GM12878 (cell line): ENCODE data around the gene BMAL1. TPM values are rescaled to one million over a fixed set of nuclear protein-coding genes. Genes with fewer than 3 reads are reported as not detected.

Source experiments
- ATAC-seq: fragments of 200-7000 bp; cut with Tn5 transposase; 3 replicates; pipeline ENCODE4 v1.9.1; 2020; ENCODE audit warnings: mild to moderate bottlenecking, moderate library complexity
- BruUV-seq: library from RNA; stranded (reverse); fragments of 400-500 nt; replicated peaks from 2 replicates; lab custom pipeline; 2021; lab: Mats Ljungman, UMichigan
- CTCF ChIA-PET: fragments of 300-600 bp; sonication (Branson Sonifier 250); formaldehyde crosslinking; extraction: SDS; loops from one replicate; lab custom pipeline; 2021; ENCODE audit warnings: inconsistent platforms; lab: Yijun Ruan, JAX
- POLR2A ChIA-PET: fragments of 350-600 bp; formaldehyde crosslinking; extraction: SDS; loops from one replicate; lab custom pipeline; 2021; ENCODE audit warnings: inconsistent platforms; lab: Charles Lee
- RAD21 ChIA-PET: fragments of 300-600 bp; sonication (Branson Sonifier 250); formaldehyde crosslinking; loops from one replicate; lab custom pipeline; 2023; ENCODE audit warnings: antibody characterized with exemption; ENCODE audit not compliant: unreplicated experiment; lab: Charles Lee
- SMC1A ChIA-PET: fragments of 300-600 bp; sonication (Branson Sonifier 250); formaldehyde crosslinking; loops from one replicate; lab custom pipeline; 2023; ENCODE audit not compliant: unreplicated experiment, uncharacterized antibody; lab: Charles Lee
- DNase-seq: peaks from one replicate; pipeline ENCODE4 v3.0.0-alpha.2; 2011; ENCODE audit warnings: low read depth, low spot score
- FAIRE-seq: peaks from 3 replicates; lab custom pipeline; 2011; peaks lifted over from hg19 to GRCh38; lab: Jason Lieb, UNC
- H2AFZ ChIP-seq: 2 replicates; pipeline ENCODE4 v1.6.0; 2011; ENCODE audit warnings: low read depth, low read length, control low read depth; ENCODE audit not compliant: control insufficient read depth
- H3K27ac ChIP-seq: 2 replicates; pipeline ENCODE4 v1.5.1; 2011; ENCODE audit warnings: control low read depth; ENCODE audit not compliant: control insufficient read depth, insufficient read depth
- H3K27me3 ChIP-seq, 2 experiments: replicated peaks in 1 of 2; 2 replicates each; pipeline versions ENCODE4 v1.6.0 to v1.6.1; 2011; ENCODE audit warnings: low read length in 1 of 2; ENCODE audit not compliant: control insufficient read depth in 2 of 2, insufficient read depth in 2 of 2
- H3K36me3 ChIP-seq, 2 experiments: 2 replicates each; pipeline ENCODE4 v1.5.1; 2011; ENCODE audit warnings: low read length in 1 of 2; ENCODE audit not compliant: control insufficient read depth in 2 of 2, insufficient read depth in 2 of 2
- H3K4me1 ChIP-seq: 2 replicates; pipeline ENCODE4 v1.6.1; 2011; ENCODE audit warnings: mild to moderate bottlenecking, low read length, moderate library complexity, mixed read lengths; ENCODE audit not compliant: control insufficient read depth, insufficient read depth
- H3K4me2 ChIP-seq: 2 replicates; pipeline ENCODE4 v1.6.0; 2011; ENCODE audit warnings: control low read depth; ENCODE audit not compliant: control insufficient read depth, insufficient read depth
- H3K4me3 ChIP-seq: fragments of 200-600 bp; sonication (generic); 2 replicates; pipeline ENCODE4 v1.5.1; 2016
- H3K79me2 ChIP-seq: 2 replicates; pipeline ENCODE4 v1.6.0; 2011; ENCODE audit warnings: low read length; ENCODE audit not compliant: control insufficient read depth, insufficient read depth
- H3K9ac ChIP-seq: 2 replicates; pipeline ENCODE4 v1.8.0; 2011; ENCODE audit warnings: low read length, control low read depth, mixed read lengths; ENCODE audit not compliant: control insufficient read depth, insufficient read depth
- H3K9me3 ChIP-seq: replicated peaks from 3 replicates; pipeline ENCODE4 v1.5.1; 2011; ENCODE audit warnings: mild to moderate bottlenecking, low read length; ENCODE audit not compliant: control insufficient read depth, insufficient read depth
- H4K20me1 ChIP-seq: 2 replicates; pipeline ENCODE4 v1.6.0; 2011; ENCODE audit not compliant: control insufficient read depth, insufficient read depth
- BCLAF1 ChIP-seq: fragments of 450-650 bp; IDR thresholded peaks from 2 replicates; pipeline ENCODE4 v1.6.1; 2017; ENCODE audit warnings: antibody characterized with exemption, mild to moderate bottlenecking, moderate library complexity
- HDAC6 ChIP-seq: fragments of 200-600 bp; sonication (generic); IDR thresholded peaks from one replicate; pipeline ENCODE4 v1.8.0; 2017; ENCODE audit warnings: antibody characterized with exemption; ENCODE audit not compliant: unreplicated experiment
- KDM1A ChIP-seq: fragments of 200-600 bp; sonication (generic); IDR thresholded peaks from 2 replicates; pipeline ENCODE4 v1.6.1; 2016; ENCODE audit warnings: borderline replicate concordance
- NR2C1 ChIP-seq: fragments of 450-650 bp; IDR thresholded peaks from 2 replicates; pipeline ENCODE4 v1.6.1; 2017; ENCODE audit warnings: antibody characterized with exemption, mild to moderate bottlenecking, moderate library complexity
- RAD21 ChIP-seq: IDR thresholded peaks from 2 replicates; pipeline ENCODE4 v1.6.1; 2011; ENCODE audit warnings: mild to moderate bottlenecking, low read depth, low read length, moderate library complexity; ENCODE audit not compliant: insufficient read depth
- SKIL ChIP-seq: fragments of 450-650 bp; IDR thresholded peaks from 2 replicates; pipeline ENCODE4 v1.6.1; 2017; ENCODE audit warnings: mild to moderate bottlenecking, low read depth, inconsistent platforms; ENCODE audit not compliant: poor library complexity, severe bottlenecking
- SMC3 ChIP-seq: IDR thresholded peaks from 2 replicates; pipeline ENCODE4 v1.6.1; 2011; ENCODE audit warnings: low read length, improper control_type of control experiment, borderline replicate concordance
- in situ Hi-C: fragments of 300-500 bp; cut with MboI; formaldehyde crosslinking; loops from 9 replicates; pipeline ENCODE4 v1.14.3; 2018; ENCODE audit warnings: mixed read lengths
- intact Hi-C: fragments of 100-400 bp; cut with micrococcal nuclease; formaldehyde crosslinking; loops from one replicate; pipeline ENCODE4 v1.14.2; 2022; ENCODE audit not compliant: unreplicated experiment
- polyA plus RNA-seq, 11 experiments: library from polyadenylated mRNA; depleted of rRNA in 4 of 11; unstranded in 6 of 11; stranded (reverse) in 5 of 11; fragments of >200 nt; fragmentation: Nextera tagmentation in 4 of 11; fragmentation: Illumina TruSeq in 1 of 11; extraction: Ambion mirVana in 4 of 11; extraction: Trizol in 1 of 11; gene quantifications; 1 replicate in 1 of 11; 2 replicates in 10 of 11; pipeline versions ENCODE4 v1.2.1 to v1.2.3, GENCODE V29; 2011 to 2016; ENCODE audit warnings: inconsistent platforms in 2 of 11, missing spikeins in 2 of 11, low read depth in 1 of 11
- total RNA-seq, 4 experiments: library from RNA; depleted of rRNA in 3 of 4; stranded (reverse); fragments of >200 nt in 3 of 4; fragmentation: Illumina TruSeq in 1 of 4; extraction: Trizol in 1 of 4; gene quantifications; 2 replicates each; pipeline versions ENCODE4 v1.2.1 to v1.2.3, GENCODE V29; 2013 to 2021

BMAL1 gene
- total and polyA plus RNA-seq, 10 of the 15 experiments (the other 5 are each of a cell fraction or from before 2014, with no cell fraction given): 3.5 to 40.6 (median 13.6) TPM

DNA sequence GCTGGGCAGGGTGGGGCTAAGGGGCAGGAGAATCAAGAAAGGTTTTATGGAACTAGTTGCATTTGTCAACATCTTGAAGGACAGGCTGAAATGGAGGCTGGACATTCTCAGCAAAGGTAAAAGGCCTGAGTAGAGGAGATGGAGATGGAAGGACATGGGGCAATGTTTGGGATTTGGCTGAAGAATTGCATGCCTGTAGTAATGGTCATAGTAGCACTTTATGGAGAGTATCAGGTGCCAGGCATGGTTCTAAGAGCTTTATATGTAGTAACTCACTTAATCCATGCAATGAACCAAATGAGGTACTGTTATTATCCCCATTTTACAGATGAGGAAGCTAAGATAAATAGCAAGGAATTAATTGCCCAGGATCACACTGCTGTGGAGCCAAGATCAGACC, 23.9 kb downstream of the BMAL1 start:
- no peak overlapping the region for H3K4me3 ChIP-seq
- peaks cover 38% of the 10 kb centered on the region for H3K79me2 ChIP-seq
- H3K4me1 ChIP-seq: peaks cover 16% of the 10 kb centered on the region
- in situ Hi-C loops (no loop called here), intact Hi-C loops (no loop called here)
- FAIRE-seq (no peak), ATAC-seq (no peak), DNase-seq (no peak)
- ChIA-PET SMC1A (interaction anchor here (0.7 to 3.4 kb wide), 7 partner anchors 9 to 34 kb away, joined by 3 to 23 read pairs (median 5); no protein-coding TSS in a partner anchor), CTCF (interaction anchor here (0.7 to 1.6 kb wide), 6 partner anchors 10 to 37 kb away, joined by 3 to 5 read pairs (median 4); no protein-coding TSS in a partner anchor), POLR2A (interaction anchor here (1.2 to 1.6 kb wide), 2 partner anchors 27 to 32 kb away, joined by 3 read pairs; no protein-coding TSS in a partner anchor), RAD21 (interaction anchor here (1.3 to 1.8 kb wide), 3 partner anchors 17 to 23 kb away, joined by 5 to 6 read pairs (median 5); no protein-coding TSS in a partner anchor)
- no peak overlapping the region for H3K4me2 ChIP-seq
- H3K27ac ChIP-seq: no peak overlapping the region
- no peaks in the 10 kb centered on the region; the same call in 1 of the 3 replicates for H3K9me3 ChIP-seq
- no peaks in the 10 kb centered on the region for H3K27me3 ChIP-seq
- no peak overlapping the region for H2AFZ ChIP-seq
- H3K9ac ChIP-seq: no peak overlapping the region
- no peak for TF ChIP-seq SMC3
- no peak for TF ChIP-seq SKIL
- no peak for TF ChIP-seq KDM1A
- no peak for TF ChIP-seq RAD21
- no peak for TF ChIP-seq BCLAF1
- TF ChIP-seq NR2C1: no peak
- TF ChIP-seq HDAC6: no peak
- peaks cover 0 to 1% of the 10 kb centered on the region in 2 experiments; a peak in 2 of 4 replicates for H3K36me3 ChIP-seq
- no peaks in the 10 kb centered on the region; the same call in 1 of the 2 replicates for H4K20me1 ChIP-seq
- BruUV-seq: no TSS peak
